ENCODE measurements around the gene CLASRP. TPM values are rescaled to one million over a fixed set of nuclear protein-coding genes. Genes with fewer than 3 reads are reported as not detected.

The CLASRP gene
- polyA plus RNA-seq, 3 donors, result 2.2 to 152 (median 4.1) TPM

DNA sequence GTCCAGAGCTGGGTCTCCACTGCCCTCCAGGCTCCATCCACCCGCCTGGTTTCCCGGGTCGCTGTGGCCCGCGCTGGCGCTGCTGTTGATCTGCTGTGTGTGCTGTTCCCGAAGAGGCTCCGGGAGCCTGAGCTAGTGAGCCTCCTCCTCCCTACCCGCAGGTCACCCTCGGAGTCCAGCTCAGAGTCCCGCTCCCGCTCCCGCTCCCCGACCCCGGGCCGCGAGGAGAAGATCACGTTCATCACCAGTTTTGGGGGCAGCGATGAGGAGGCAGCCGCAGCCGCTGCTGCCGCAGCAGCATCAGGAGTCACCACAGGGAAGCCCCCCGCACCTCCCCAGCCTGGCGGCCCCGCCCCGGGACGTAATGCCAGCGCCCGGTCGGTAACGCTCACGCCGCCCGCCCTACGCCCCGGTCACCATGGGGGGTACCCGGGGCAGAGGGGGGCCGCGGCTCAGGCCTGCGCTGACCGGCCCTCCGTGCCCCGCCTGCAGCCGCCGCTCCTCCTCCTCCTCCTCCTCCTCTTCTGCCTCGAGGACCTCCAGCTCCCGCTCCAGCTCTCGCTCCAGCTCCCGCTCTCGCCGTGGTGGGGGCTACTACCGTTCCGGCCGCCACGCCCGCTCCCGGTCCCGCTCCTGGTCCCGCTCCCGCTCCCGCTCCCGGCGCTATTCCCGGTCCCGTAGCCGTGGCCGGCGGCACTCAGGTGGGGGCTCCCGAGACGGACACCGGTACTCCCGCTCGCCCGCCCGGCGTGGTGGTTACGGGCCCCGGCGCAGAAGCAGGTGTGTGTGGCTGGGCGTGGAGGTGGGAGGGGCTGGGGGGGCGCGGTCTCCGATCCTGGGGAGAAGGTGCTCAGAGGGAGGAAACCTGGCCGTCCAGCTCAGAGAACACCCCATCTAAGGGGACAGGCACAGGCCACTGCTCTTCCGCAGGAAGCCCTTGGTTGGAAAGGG lies 25.3 kb downstream of the CLASRP start:
- TF ChIP-seq CTCF (IDR thresholded peaks at IDR 0.05), result no peak
- Histone ChIP-seq H3K4me3 (replicated peaks in 1 of 3; ENCODE audit: low read depth in 2 of 3, low read length in 3 of 3) (no peak overlapping the region), H3K4me1 (ENCODE audit: control insufficient read depth in 1 of 2, insufficient read depth in 2 of 2, low read length in 2 of 2) (no peaks in the 10 kb centered on the region), H3K36me3 (replicated peaks in 1 of 2; ENCODE audit: control insufficient read depth in 1 of 2, insufficient read depth in 2 of 2, low read length in 2 of 2) (peaks cover 89 to 99% of the 10 kb centered on the region in 2 donors), H2AFZ (ENCODE audit: insufficient read depth, low read depth, low read length, poor library complexity, severe bottlenecking) (no peak overlapping the region), H3K4me2 (replicated peaks; ENCODE audit: extremely low read depth, low read length, poor library complexity, severe bottlenecking) (no peak overlapping the region), H3K27me3 (ENCODE audit: control insufficient read depth in 2 of 2, insufficient read depth in 2 of 2, low read length in 2 of 2) (no peaks in the 10 kb centered on the region), H4K20me1 (ENCODE audit: insufficient read depth, low read length) (peaks cover 88% of the 10 kb centered on the region), H3K9me3 (replicated peaks in 1 of 2; ENCODE audit: control insufficient read depth in 1 of 2, insufficient read depth in 1 of 2, low read length in 2 of 2) (no peaks in the 10 kb centered on the region), H3K79me2 (ENCODE audit: insufficient read depth, low read length) (peaks cover 34% of the 10 kb centered on the region), H3K27ac (ENCODE audit: low read depth in 1 of 2, low read length in 2 of 2) (no peak overlapping the region), H3K9ac (ENCODE audit: insufficient read depth, low read length, poor library complexity, severe bottlenecking) (no peak overlapping the region)
- peaks cover 0 to 2% (median 0%) of the 10 kb centered on the region in 3 donors for H3K27me3 Mint-ChIP-seq (ENCODE audit: low read depth in 3 of 3)
- no peak for DNase-seq
- 97% methylated on average over 52 of the region's 85 CpGs for WGBS (ENCODE audit: insufficient coverage)
- H3K4me3 Mint-ChIP-seq, result no peak overlapping the region
- H3K36me3 Mint-ChIP-seq, result peaks cover 65 to 95% of the 10 kb centered on the region in 2 donors
- H3K9me3 Mint-ChIP-seq, result peaks cover 0 to 3% (median 0%) of the 10 kb centered on the region in 7 donors
- peak overlapping the region in 2 of 7 donors; percentile 16 to 50 for H3K27ac Mint-ChIP-seq
- peaks cover 3% of the 10 kb centered on the region for H3K4me1 Mint-ChIP-seq
- intact Hi-C loops (cut with micrococcal nuclease), result no loop called here

DNA sequence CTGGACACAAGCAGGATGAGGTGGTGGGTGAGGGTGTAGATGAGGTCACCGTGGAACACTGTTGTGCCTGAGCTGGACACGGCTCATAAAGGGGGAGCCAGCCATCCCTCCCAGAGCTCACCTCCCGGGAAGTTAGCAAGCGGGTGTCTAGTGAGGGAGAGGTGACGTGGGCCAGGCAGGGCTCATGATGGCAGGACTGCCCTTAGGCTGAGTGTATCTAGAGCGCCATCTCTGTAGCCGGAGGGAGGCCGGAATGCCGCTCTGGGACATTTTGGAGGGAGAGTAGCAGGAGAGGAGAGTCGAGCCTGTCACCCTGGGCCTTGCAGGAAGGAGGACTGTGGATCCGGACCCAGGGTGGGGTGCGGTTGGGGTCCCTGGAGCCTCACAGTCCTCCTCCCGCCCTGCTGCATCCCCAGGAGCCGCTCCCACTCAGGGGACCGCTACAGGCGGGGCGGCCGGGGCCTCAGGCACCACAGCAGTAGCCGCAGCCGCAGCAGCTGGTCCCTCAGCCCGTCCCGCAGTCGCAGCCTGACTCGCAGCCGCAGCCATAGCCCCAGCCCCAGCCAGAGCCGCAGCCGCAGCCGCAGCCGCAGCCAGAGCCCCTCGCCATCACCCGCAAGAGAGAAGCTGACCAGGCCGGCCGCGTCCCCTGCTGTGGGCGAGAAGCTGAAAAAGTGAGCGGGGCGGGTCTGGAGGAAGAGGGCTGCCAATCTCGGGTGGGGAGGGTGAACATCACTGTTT lies 28.2 kb downstream of the CLASRP start:
- Histone ChIP-seq H2AFZ (ENCODE audit: insufficient read depth, low read depth, low read length, poor library complexity, severe bottlenecking) (no peak overlapping the region), H3K4me3 (replicated peaks in 1 of 3; ENCODE audit: low read depth in 2 of 3, low read length in 3 of 3) (no peak overlapping the region), H3K9ac (ENCODE audit: insufficient read depth, low read length, poor library complexity, severe bottlenecking) (no peak overlapping the region), H3K79me2 (ENCODE audit: insufficient read depth, low read length) (peaks cover 29% of the 10 kb centered on the region), H3K27me3 (ENCODE audit: control insufficient read depth in 2 of 2, insufficient read depth in 2 of 2, low read length in 2 of 2) (no peaks in the 10 kb centered on the region), H3K4me1 (ENCODE audit: control insufficient read depth in 1 of 2, insufficient read depth in 2 of 2, low read length in 2 of 2) (no peaks in the 10 kb centered on the region), H3K27ac (ENCODE audit: low read depth in 1 of 2, low read length in 2 of 2) (no peak overlapping the region), H3K9me3 (replicated peaks in 1 of 2; ENCODE audit: control insufficient read depth in 1 of 2, insufficient read depth in 1 of 2, low read length in 2 of 2) (no peaks in the 10 kb centered on the region), H4K20me1 (ENCODE audit: insufficient read depth, low read length) (peaks cover 90% of the 10 kb centered on the region), H3K4me2 (replicated peaks; ENCODE audit: extremely low read depth, low read length, poor library complexity, severe bottlenecking) (no peak overlapping the region), H3K36me3 (replicated peaks in 1 of 2; ENCODE audit: control insufficient read depth in 1 of 2, insufficient read depth in 2 of 2, low read length in 2 of 2) (peaks cover 89 to 99% of the 10 kb centered on the region in 2 donors)
- Mint-ChIP-seq H3K27ac (no peak overlapping the region), H3K4me1 (peaks cover 3% of the 10 kb centered on the region), H3K4me3 (no peak overlapping the region), H3K9me3 (peaks cover 0 to 3% (median 0%) of the 10 kb centered on the region in 7 donors), H3K27me3 (ENCODE audit: low read depth in 3 of 3) (no peaks in the 10 kb centered on the region), H3K36me3 (peaks cover 61 to 95% of the 10 kb centered on the region in 2 donors)
- WGBS (ENCODE audit: insufficient coverage), result 95% methylated on average over 37 of the region's 38 CpGs
- intact Hi-C loops (cut with micrococcal nuclease), result no loop called here
- no peak for TF ChIP-seq CTCF (IDR thresholded peaks at IDR 0.05)
- no peak for DNase-seq

Measured in CD14-positive monocyte (primary cell).